ENCODE data around the gene ZBTB12. TPM values are rescaled to one million over a fixed set of nuclear protein-coding genes. Genes with fewer than 3 reads are reported as not detected.
A peak's percentile ranks its signal among the peaks of the same experiment; 100 is the strongest.

Gene ZBTB12
- total RNA-seq, 2 donors from 2014 or later, result 2.0 to 4.9 TPM

- DNase-seq, result no peak
- no peak overlapping the region for H3K9ac ChIP-seq (ENCODE audit: low read depth in 2 of 2, low read length in 2 of 2)
- intact Hi-C loops (cut with DNase I), result loop anchor here (10.0 kb wide), 1 partner anchor 215 kb away; no protein-coding TSS in a partner anchor
- H3K27ac ChIP-seq, result no peak overlapping the region
- H3K4me1 ChIP-seq, result no peaks in the 10 kb centered on the region
- no peaks in the 10 kb centered on the region for H3K27me3 ChIP-seq
- no peaks in the 10 kb centered on the region for H3K36me3 ChIP-seq
- TF ChIP-seq, protein P1, sequence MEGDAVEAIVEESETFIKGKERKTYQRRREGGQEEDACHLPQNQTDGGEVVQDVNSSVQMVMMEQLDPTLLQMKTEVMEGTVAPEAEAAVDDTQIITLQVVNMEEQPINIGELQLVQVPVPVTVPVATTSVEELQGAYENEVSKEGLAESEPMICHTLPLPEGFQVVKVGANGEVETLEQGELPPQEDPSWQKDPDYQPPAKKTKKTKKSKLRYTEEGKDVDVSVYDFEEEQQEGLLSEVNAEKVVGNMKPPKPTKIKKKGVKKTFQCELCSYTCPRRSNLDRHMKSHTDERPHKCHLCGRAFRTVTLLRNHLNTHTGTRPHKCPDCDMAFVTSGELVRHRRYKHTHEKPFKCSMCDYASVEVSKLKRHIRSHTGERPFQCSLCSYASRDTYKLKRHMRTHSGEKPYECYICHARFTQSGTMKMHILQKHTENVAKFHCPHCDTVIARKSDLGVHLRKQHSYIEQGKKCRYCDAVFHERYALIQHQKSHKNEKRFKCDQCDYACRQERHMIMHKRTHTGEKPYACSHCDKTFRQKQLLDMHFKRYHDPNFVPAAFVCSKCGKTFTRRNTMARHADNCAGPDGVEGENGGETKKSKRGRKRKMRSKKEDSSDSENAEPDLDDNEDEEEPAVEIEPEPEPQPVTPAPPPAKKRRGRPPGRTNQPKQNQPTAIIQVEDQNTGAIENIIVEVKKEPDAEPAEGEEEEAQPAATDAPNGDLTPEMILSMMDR (IDR thresholded peaks at IDR 0.05), result no peak
- no peak overlapping the region for H3K4me3 ChIP-seq
- H3K9me3 ChIP-seq, result no peaks in the 10 kb centered on the region
Measured at GRCh38 chr6:31889331-31889972, 12.4 kb downstream of the ZBTB12 start.

- no peaks in the 10 kb centered on the region for H3K4me1 ChIP-seq
- no peak overlapping the region for H3K27ac ChIP-seq
- no peak overlapping the region for H3K4me3 ChIP-seq
- H3K9me3 ChIP-seq, result no peaks in the 10 kb centered on the region
- intact Hi-C loops (cut with DNase I), result loop anchor here (10.0 kb wide), 1 partner anchor 214 kb away; no protein-coding TSS in a partner anchor
- no peak overlapping the region for H3K9ac ChIP-seq (ENCODE audit: low read depth in 2 of 2, low read length in 2 of 2)
- H3K27me3 ChIP-seq, result no peaks in the 10 kb centered on the region
- H3K36me3 ChIP-seq, result no peaks in the 10 kb centered on the region
- peak; percentile 61 for DNase-seq
- TF ChIP-seq, protein P1 (IDR thresholded peaks at IDR 0.05), result peak; percentile 65
Measured at GRCh38 chr6:31888276-31889258, 13.3 kb downstream of the ZBTB12 start.

- no peaks in the 10 kb centered on the region for H3K9me3 ChIP-seq
- H3K27me3 ChIP-seq, result no peaks in the 10 kb centered on the region
- H3K4me3 ChIP-seq, result no peak overlapping the region
- H3K9ac ChIP-seq (ENCODE audit: low read depth in 2 of 2, low read length in 2 of 2), result no peak overlapping the region
- no peaks in the 10 kb centered on the region for H3K36me3 ChIP-seq
- H3K4me1 ChIP-seq, result no peaks in the 10 kb centered on the region
- no peak for DNase-seq
- intact Hi-C loops (cut with DNase I), result loop anchor here (10.0 kb wide), 1 partner anchor 213 kb away; no protein-coding TSS in a partner anchor
- no peak overlapping the region for H3K27ac ChIP-seq
- TF ChIP-seq, protein P1 (IDR thresholded peaks at IDR 0.05), result no peak
Measured at GRCh38 chr6:31887173-31888007, 14.5 kb downstream of the ZBTB12 start.

DNA sequence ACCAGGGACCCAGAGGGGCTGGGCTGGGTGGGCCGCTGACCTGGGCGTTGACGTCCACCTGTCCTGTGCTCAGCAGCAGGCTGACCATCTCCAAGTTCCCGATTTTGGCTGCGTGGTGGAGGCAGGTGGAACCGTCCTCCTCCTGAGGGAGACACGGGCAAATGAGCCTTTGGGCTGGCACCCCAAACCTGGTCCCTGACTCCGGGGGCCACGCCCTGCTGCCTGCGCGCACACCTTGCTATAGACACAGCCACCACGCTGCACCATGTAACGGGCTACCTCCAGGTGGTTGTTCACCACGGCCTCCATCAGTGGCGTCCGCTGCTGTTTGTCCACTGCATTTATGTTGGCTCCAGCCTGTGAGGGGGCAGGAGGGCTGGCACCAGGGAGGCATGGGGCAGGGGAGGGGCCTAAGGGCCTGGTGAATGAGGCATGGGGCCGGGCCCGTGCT is 15.3 kb downstream of the ZBTB12 start:
- Histone ChIP-seq H3K4me1 (no peaks in the 10 kb centered on the region), H3K4me3 (no peak overlapping the region), H3K9ac (ENCODE audit: low read depth in 2 of 2, low read length in 2 of 2) (no peak overlapping the region), H3K27ac (no peak overlapping the region), H3K27me3 (no peaks in the 10 kb centered on the region), H3K9me3 (no peaks in the 10 kb centered on the region), H3K36me3 (no peaks in the 10 kb centered on the region)
- no peak for DNase-seq
- TF ChIP-seq, protein P1 (IDR thresholded peaks at IDR 0.05), result no peak
- intact Hi-C loops (cut with DNase I), result loop anchor here (10.0 kb wide), 1 partner anchor 212 kb away; no protein-coding TSS in a partner anchor

Measured in colonic mucosa (tissue), 4 donors.